Peyer's patch (tissue), 4 donors: Measurements from ENCODE around the gene CIPC.

Experiments
- CTCF ChIP-seq, 6 experiments: fragments of 450-650 bp in 4 of 6; fragments of 200-600 bp in 2 of 6; sonication (generic) in 1 of 6; IDR thresholded peaks; one replicate each; pipeline ENCODE4 v1.5.1; 2017 to 2019; ENCODE audit warnings: antibody characterized with exemption in 6 of 6, mild to moderate bottlenecking in 3 of 6, moderate library complexity in 1 of 6
- POLR2A ChIP-seq, 2 donors: fragments of 450-650 bp; IDR thresholded peaks; one replicate each; pipeline ENCODE4 v1.5.1; 2017; ENCODE audit warnings: antibody characterized with exemption in 2 of 2, mild to moderate bottlenecking in 2 of 2, moderate library complexity in 2 of 2

- TF ChIP-seq CTCF (IDR thresholded peaks at IDR 0.05): no peak
- TF ChIP-seq POLR2A (IDR thresholded peaks at IDR 0.05): no peak
Observed at GRCh38 chr14:77068517-77069200, 29.4 kb upstream of the CIPC start.
